ENCODE data around the gene TUBB6.

GRCh38 chr18:12262748-12263147, 45.3 kb upstream of the TUBB6 start:
- TF ChIP-seq, protein P1, sequence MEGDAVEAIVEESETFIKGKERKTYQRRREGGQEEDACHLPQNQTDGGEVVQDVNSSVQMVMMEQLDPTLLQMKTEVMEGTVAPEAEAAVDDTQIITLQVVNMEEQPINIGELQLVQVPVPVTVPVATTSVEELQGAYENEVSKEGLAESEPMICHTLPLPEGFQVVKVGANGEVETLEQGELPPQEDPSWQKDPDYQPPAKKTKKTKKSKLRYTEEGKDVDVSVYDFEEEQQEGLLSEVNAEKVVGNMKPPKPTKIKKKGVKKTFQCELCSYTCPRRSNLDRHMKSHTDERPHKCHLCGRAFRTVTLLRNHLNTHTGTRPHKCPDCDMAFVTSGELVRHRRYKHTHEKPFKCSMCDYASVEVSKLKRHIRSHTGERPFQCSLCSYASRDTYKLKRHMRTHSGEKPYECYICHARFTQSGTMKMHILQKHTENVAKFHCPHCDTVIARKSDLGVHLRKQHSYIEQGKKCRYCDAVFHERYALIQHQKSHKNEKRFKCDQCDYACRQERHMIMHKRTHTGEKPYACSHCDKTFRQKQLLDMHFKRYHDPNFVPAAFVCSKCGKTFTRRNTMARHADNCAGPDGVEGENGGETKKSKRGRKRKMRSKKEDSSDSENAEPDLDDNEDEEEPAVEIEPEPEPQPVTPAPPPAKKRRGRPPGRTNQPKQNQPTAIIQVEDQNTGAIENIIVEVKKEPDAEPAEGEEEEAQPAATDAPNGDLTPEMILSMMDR (conservative IDR thresholded peaks at IDR 0.05; ENCODE audit: low read depth in 2 of 2): no peak
- TF ChIP-seq POLR2AphosphoS5 (IDR thresholded peaks at IDR 0.05; ENCODE audit: low read depth): no peak
